ENCODE data around the gene KRT13. TPM values are rescaled to one million over a fixed set of nuclear protein-coding genes. Genes with fewer than 3 reads are reported as not detected.

Gene KRT13
- total RNA-seq, 1 donor from 2014 or later, result 112 TPM

DNA sequence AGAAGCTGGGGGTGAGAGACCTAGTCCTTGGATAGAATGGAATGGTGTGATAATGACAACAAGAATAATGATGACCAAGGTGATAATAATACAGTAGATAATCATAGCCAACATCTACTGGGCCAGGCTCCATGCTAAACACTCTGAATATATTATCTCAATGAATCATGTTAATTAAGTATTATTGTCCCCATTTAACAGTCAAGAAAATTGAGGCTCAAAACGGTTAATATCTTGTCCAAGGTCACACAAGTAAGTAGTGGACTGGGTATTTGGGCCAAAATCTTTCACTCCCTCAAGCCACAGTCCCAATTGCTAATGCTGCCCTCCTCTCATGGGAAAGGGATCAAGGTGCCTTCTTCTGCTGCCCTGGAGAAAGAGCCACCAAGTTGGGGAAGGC lies 26.6 kb upstream of the KRT13 start:
- no peaks in the 10 kb centered on the region for H3K27me3 ChIP-seq (ENCODE audit: control insufficient read depth, insufficient read depth, low read length)
- H3K36me3 ChIP-seq (ENCODE audit: control insufficient read depth, insufficient read depth, low read length), result peaks cover 8% of the 10 kb centered on the region
- DNase-seq (ENCODE audit: low read depth) (no peak), FAIRE-seq (no peak)
- TF ChIP-seq, protein P1, sequence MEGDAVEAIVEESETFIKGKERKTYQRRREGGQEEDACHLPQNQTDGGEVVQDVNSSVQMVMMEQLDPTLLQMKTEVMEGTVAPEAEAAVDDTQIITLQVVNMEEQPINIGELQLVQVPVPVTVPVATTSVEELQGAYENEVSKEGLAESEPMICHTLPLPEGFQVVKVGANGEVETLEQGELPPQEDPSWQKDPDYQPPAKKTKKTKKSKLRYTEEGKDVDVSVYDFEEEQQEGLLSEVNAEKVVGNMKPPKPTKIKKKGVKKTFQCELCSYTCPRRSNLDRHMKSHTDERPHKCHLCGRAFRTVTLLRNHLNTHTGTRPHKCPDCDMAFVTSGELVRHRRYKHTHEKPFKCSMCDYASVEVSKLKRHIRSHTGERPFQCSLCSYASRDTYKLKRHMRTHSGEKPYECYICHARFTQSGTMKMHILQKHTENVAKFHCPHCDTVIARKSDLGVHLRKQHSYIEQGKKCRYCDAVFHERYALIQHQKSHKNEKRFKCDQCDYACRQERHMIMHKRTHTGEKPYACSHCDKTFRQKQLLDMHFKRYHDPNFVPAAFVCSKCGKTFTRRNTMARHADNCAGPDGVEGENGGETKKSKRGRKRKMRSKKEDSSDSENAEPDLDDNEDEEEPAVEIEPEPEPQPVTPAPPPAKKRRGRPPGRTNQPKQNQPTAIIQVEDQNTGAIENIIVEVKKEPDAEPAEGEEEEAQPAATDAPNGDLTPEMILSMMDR (IDR thresholded peaks at IDR 0.05; ENCODE audit: insufficient read depth, low read length, severe bottlenecking), result no peak
- no peak overlapping the region for H3K4me3 ChIP-seq (ENCODE audit: low read depth, low read length)

DNA sequence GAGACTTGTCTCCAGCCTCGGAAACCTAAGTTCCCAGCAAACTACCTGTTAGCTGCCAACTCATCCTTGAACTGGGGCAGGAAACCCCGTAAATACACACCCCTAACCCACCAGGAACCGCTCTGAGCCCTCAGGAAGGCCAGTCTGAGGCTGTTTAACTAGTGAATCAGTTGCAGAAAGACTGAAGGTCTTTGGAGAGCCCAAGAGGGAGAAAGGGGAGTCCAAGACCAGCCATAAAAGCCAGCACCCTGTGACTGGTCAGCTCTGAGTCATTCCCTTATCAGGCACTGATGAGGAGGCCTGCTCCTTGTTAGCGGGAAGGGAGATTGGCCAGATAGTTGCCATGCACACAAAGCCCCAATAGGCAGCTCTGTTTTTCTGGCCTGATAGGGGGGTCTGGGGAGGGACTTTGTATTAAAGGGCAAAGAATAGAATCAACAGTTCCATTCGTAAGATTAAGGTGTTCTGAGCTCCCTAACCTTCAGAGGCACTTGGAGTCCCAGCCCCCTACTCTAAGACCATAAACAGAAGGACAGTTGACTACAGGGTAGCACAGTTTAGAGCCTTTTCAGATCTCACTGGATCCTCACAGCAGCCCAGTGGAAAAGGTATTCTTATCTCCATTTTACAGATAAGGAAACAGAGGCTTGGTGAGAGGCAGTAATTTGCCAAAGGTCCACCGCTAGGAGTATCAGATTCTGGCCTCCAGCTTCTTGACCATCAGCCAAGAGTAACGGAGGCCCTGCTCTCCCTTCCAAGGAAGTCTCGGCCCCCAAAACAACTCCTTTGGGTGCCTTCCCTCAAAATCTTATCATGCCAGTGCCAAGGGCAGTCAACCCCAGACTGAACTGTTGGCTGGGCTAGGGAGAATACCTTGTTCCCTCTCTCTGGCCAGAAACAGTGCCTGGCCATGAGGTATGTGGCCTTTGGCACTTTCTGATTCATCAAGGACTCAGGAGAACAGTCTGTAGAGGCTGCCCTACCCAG lies 24.9 kb upstream of the KRT13 start:
- no peak for FAIRE-seq

DNA sequence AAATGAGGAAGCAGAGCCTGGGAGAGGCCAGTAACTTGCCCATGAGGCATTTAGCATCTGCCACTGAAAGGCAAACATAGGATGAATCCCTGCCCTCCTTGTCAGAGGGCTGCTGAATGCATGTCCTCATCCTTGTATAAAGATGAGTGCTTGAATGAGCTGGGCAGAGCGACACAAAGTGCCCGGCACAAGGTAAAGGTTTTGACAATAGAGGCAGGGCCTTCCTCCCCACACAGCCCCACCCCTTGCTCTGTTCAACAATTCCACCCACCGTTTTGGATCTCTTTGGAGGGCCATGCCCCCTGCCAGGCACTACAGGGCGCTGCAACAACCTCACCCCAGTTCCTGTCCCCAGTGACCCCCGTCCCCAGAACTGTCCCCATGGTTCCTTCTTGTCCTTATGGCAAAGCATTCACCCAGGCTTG lies 24.1 kb upstream of the KRT13 start:
- Histone ChIP-seq H3K4me3 (ENCODE audit: low read depth, low read length) (no peak overlapping the region), H3K36me3 (ENCODE audit: control insufficient read depth, insufficient read depth, low read length) (peaks cover 15% of the 10 kb centered on the region), H3K27me3 (ENCODE audit: control insufficient read depth, insufficient read depth, low read length) (no peaks in the 10 kb centered on the region)
- FAIRE-seq, result no peak
- TF ChIP-seq, protein P1 (IDR thresholded peaks at IDR 0.05; ENCODE audit: insufficient read depth, low read length, severe bottlenecking), result no peak
- peak; percentile 37 for DNase-seq (ENCODE audit: low read depth)

More for the DNA sequence above, 24.9 kb upstream of the KRT13 start:
- Histone ChIP-seq H3K36me3 (ENCODE audit: control insufficient read depth, insufficient read depth, low read length) (peaks cover 12% of the 10 kb centered on the region), H3K27me3 (ENCODE audit: control insufficient read depth, insufficient read depth, low read length) (no peaks in the 10 kb centered on the region), H3K4me3 (ENCODE audit: low read depth, low read length) (no peak overlapping the region)
- TF ChIP-seq, protein P1 (IDR thresholded peaks at IDR 0.05; ENCODE audit: insufficient read depth, low read length, severe bottlenecking), result no peak
- DNase-seq (ENCODE audit: low read depth), result peak; percentile 87

DNA sequence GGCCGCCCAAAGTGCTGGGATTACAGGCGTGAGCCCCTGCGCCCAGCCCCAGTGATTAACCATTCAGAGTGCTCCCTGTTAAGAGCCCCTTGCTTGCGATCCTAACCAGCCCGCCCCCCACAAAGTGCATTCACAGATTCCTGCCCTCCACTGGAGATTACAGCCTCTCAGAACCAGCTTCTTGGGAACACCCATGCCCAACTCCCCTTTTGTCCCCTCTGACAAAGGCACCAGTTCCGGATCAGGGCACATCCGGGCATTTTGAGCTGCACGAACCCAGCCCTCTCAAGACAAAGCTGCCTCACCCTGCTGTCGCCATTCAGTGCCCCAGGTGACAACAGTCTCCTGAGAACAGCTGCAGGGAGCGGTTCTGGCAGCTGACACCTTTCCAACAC lies 23.5 kb upstream of the KRT13 start:
- TF ChIP-seq, protein P1 (IDR thresholded peaks at IDR 0.05; ENCODE audit: insufficient read depth, low read length, severe bottlenecking), result no peak
- H3K27me3 ChIP-seq (ENCODE audit: control insufficient read depth, insufficient read depth, low read length), result no peaks in the 10 kb centered on the region
- no peak overlapping the region for H3K4me3 ChIP-seq (ENCODE audit: low read depth, low read length)
- no peak for FAIRE-seq
- DNase-seq (ENCODE audit: low read depth), result no peak
- peaks cover 17% of the 10 kb centered on the region for H3K36me3 ChIP-seq (ENCODE audit: control insufficient read depth, insufficient read depth, low read length)

DNA sequence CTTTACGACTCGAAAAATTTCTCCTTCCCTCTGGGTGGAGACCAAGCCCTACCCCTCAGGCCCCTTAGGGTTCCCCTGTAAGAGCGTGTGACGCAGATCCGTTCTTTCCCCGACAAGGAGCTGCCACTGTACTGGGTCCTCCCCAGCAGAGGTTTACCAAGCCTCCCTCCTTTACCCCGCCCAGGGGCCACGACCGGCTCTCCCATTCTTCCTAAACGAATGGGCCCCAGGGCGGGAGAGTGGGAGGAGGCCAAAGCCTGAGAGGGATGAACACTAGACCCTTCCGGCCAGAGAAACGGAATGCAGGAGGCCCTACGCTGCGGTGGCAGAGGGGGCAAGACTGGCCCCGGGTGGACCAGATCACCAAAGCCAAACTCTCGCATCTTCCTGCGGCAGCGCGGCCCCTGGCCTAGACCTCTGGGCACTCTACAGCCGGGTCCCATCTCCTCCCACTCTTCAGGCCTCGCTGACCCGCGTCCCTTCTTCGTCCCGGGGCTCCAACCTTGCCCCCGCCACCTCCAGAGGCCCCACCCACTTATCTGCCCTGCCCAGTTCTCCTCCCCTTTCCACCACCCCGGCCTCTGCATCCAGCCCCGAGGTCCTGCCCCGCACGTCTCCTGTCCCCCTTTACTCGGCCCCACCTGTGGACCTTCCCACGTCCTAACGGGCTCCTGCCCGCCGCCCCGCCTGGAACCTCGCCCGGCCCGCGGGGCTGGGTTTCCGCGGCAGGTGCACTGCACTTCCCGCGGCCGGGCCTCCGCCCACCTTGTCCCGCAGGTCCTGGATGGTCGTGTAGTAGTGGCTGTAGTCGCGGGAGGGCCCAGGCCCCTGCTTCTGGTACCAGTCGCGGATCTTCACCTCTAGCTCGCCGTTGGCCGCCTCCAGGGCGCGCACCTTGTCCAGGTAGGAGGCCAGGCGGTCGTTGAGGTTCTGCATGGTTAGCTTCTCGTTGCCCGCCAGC lies 21.9 kb upstream of the KRT13 start:
- DNase-seq (ENCODE audit: low read depth), result no peak
- Histone ChIP-seq H3K36me3 (ENCODE audit: control insufficient read depth, insufficient read depth, low read length) (peaks cover 17% of the 10 kb centered on the region), H3K4me3 (ENCODE audit: low read depth, low read length) (peak overlapping the region; percentile 87), H3K27me3 (ENCODE audit: control insufficient read depth, insufficient read depth, low read length) (no peaks in the 10 kb centered on the region)
- FAIRE-seq, result no peak
- TF ChIP-seq, protein P1 (IDR thresholded peaks at IDR 0.05; ENCODE audit: insufficient read depth, low read length, severe bottlenecking), result no peak
